H1 (cell line): Measurements from ENCODE around the gene KHSRP. TPM values are rescaled to one million over a fixed set of nuclear protein-coding genes. Genes with fewer than 3 reads are reported as not detected.

Source experiments
- CTCF ChIA-PET: fragments of 300-600 bp; sonication (Branson Sonifier 250); formaldehyde crosslinking; loops from one replicate; lab custom pipeline; 2021; ENCODE audit not compliant: partially characterized antibody; lab: Charles Lee
- POLR2A ChIA-PET: fragments of 300-600 bp; sonication (Branson Sonifier 250); formaldehyde crosslinking; loops from one replicate; lab custom pipeline; 2021; ENCODE audit warnings: inconsistent platforms; ENCODE audit not compliant: partially characterized antibody; lab: Charles Lee
- DNase-seq, 2 experiments: peaks; one replicate each; pipeline versions ENCODE4 v3.0.0 to v3.0.0-alpha.2; 2010 to 2022; ENCODE audit warnings: low spot score in 2 of 2, low read depth in 1 of 2, mixed read lengths in 1 of 2
- FAIRE-seq: peaks from 2 replicates; lab custom pipeline; 2011; peaks lifted over from hg19 to GRCh38; lab: Jason Lieb, UNC
- H2AFZ ChIP-seq: 2 replicates; pipeline ENCODE4 v1.8.1; 2012; ENCODE audit warnings: low read length, inconsistent platforms
- H2AK5ac ChIP-seq: 2 replicates; pipeline ENCODE4 v1.6.1; 2013; ENCODE audit warnings: low read depth, low read length
- H2BK120ac ChIP-seq: replicated peaks from 2 replicates; pipeline ENCODE3; 2013; ENCODE audit warnings: low read depth, low read length, inconsistent platforms
- H2BK12ac ChIP-seq: 2 replicates; pipeline ENCODE4 v1.6.1; 2013; ENCODE audit warnings: low read depth, low read length
- H2BK15ac ChIP-seq: 2 replicates; pipeline ENCODE4 v1.6.1; 2013; ENCODE audit warnings: low read length
- H2BK20ac ChIP-seq: 2 replicates; pipeline ENCODE4 v1.6.1; 2013; ENCODE audit warnings: low read length
- H2BK5ac ChIP-seq: 2 replicates; pipeline ENCODE4 v1.6.1; 2013; ENCODE audit warnings: low read depth, low read length
- H3K14ac ChIP-seq: 2 replicates; pipeline ENCODE4 v1.6.1; 2013; ENCODE audit warnings: inconsistent platforms; ENCODE audit not compliant: insufficient read length
- H3K18ac ChIP-seq: 2 replicates; pipeline ENCODE4 v1.6.1; 2013; ENCODE audit warnings: low read length; ENCODE audit errors: extremely low read depth
- H3K23ac ChIP-seq: 2 replicates; pipeline ENCODE4 v1.6.1; 2013; ENCODE audit warnings: inconsistent platforms; ENCODE audit not compliant: insufficient read length
- H3K23me2 ChIP-seq: 2 replicates; pipeline ENCODE4 v1.6.1; 2013; ENCODE audit warnings: low read depth, low read length
- H3K27ac ChIP-seq: 2 replicates; pipeline ENCODE4 v1.6.1; 2011; ENCODE audit warnings: low read depth, low read length, inconsistent platforms
- H3K27me3 ChIP-seq, 4 experiments: replicated peaks in 1 of 4; 1 replicate in 1 of 4; 2 replicates in 3 of 4; pipeline versions ENCODE4 v1.6.1 to v1.8.1; 2011 to 2013; ENCODE audit warnings: low read length in 3 of 4, mild to moderate bottlenecking in 3 of 4, inconsistent platforms in 2 of 4, mixed read lengths in 2 of 4, moderate library complexity in 1 of 4; ENCODE audit not compliant: control insufficient read depth in 3 of 4, insufficient read depth in 3 of 4; ENCODE audit errors: extremely low read depth in 1 of 4
- H3K36me3 ChIP-seq, 4 experiments: 2 replicates each; pipeline versions ENCODE4 v1.6.1 to v1.8.1; 2011 to 2013; ENCODE audit warnings: mild to moderate bottlenecking in 4 of 4, low read length in 3 of 4, moderate library complexity in 2 of 4, control low read depth in 1 of 4, inconsistent platforms in 1 of 4; ENCODE audit not compliant: insufficient read depth in 4 of 4, control insufficient read depth in 2 of 4
- H3K4ac ChIP-seq: replicated peaks from 2 replicates; pipeline ENCODE3; 2013; ENCODE audit warnings: low read length, low read depth, mixed read lengths, inconsistent platforms; ENCODE audit not compliant: insufficient read length
- H3K4me1 ChIP-seq, 4 experiments: replicated peaks in 1 of 4; 1 replicate in 1 of 4; 2 replicates in 3 of 4; pipeline versions ENCODE4 v1.6.1 to v1.8.1; 2011 to 2013; ENCODE audit warnings: low read length in 3 of 4, inconsistent platforms in 2 of 4, mixed read lengths in 1 of 4; ENCODE audit not compliant: insufficient read depth in 4 of 4, control insufficient read depth in 3 of 4
- H3K4me2 ChIP-seq, 2 experiments: 2 replicates each; pipeline versions ENCODE4 v1.6.1 to v1.8.1; 2011 to 2013; ENCODE audit warnings: low read depth in 2 of 2, low read length in 2 of 2, control low read depth in 1 of 2, inconsistent platforms in 1 of 2, mild to moderate bottlenecking in 1 of 2; ENCODE audit not compliant: insufficient read depth in 1 of 2
- H3K4me3 ChIP-seq, 4 experiments: fragments of 200-600, 300-600 bp in 1 of 4; sonication (generic), shearing (Covaris generic), sonication (Bioruptor Twin) in 1 of 4; 2 replicates each; pipeline versions ENCODE4 v1.5.1 to v1.8.1; 2011 to 2016; ENCODE audit warnings: low read length in 4 of 4, low read depth in 3 of 4, control low read depth in 2 of 4, inconsistent platforms in 2 of 4, mild to moderate bottlenecking in 2 of 4, mixed read lengths in 1 of 4, moderate library complexity in 1 of 4; ENCODE audit not compliant: insufficient read depth in 2 of 4; ENCODE audit errors: extremely low read depth in 1 of 4
- H3K56ac ChIP-seq: replicated peaks from 2 replicates; pipeline ENCODE3; 2013; ENCODE audit warnings: low read depth, mild to moderate bottlenecking, mixed read lengths, low read length, inconsistent platforms; ENCODE audit not compliant: insufficient read length
- H3K79me1 ChIP-seq: 2 replicates; pipeline ENCODE4 v1.6.1; 2013; ENCODE audit warnings: low read depth, low read length, control low read depth
- H3K79me2 ChIP-seq, 2 experiments: 2 replicates each; pipeline versions ENCODE4 v1.6.1 to v1.8.1; 2012 to 2013; ENCODE audit warnings: low read length in 2 of 2, mild to moderate bottlenecking in 2 of 2, inconsistent platforms in 1 of 2; ENCODE audit not compliant: insufficient read depth in 2 of 2, control insufficient read depth in 1 of 2
- H3K9ac ChIP-seq, 4 experiments: replicated peaks in 1 of 4; 1 replicate in 1 of 4; 2 replicates in 3 of 4; pipeline versions ENCODE4 v1.6.1 to v1.8.1; 2011 to 2013; ENCODE audit warnings: low read depth in 3 of 4, low read length in 3 of 4, control low read depth in 2 of 4, mild to moderate bottlenecking in 2 of 4, moderate library complexity in 2 of 4, inconsistent platforms in 1 of 4; ENCODE audit errors: extremely low read depth in 1 of 4
- H3K9me3 ChIP-seq, 2 experiments: 2 replicates each; pipeline versions ENCODE4 v1.6.1 to v1.8.1; 2012 to 2013; ENCODE audit warnings: mild to moderate bottlenecking in 2 of 2, moderate library complexity in 2 of 2, control low read depth in 1 of 2, inconsistent platforms in 1 of 2, low read depth in 1 of 2, low read length in 1 of 2, mixed read lengths in 1 of 2; ENCODE audit not compliant: insufficient read depth in 2 of 2
- H4K20me1 ChIP-seq, 2 experiments: replicated peaks in 1 of 2; 2 replicates each; pipeline versions ENCODE3 to v1.8.1; 2011 to 2013; ENCODE audit warnings: inconsistent platforms in 2 of 2, low read length in 2 of 2, mild to moderate bottlenecking in 1 of 2; ENCODE audit not compliant: insufficient read depth in 2 of 2, control insufficient read depth in 1 of 2
- H4K5ac ChIP-seq: 2 replicates; pipeline ENCODE4 v1.6.1; 2013; ENCODE audit warnings: low read length, low read depth, mixed read lengths, inconsistent platforms; ENCODE audit not compliant: insufficient read length
- H4K8ac ChIP-seq: 2 replicates; pipeline ENCODE4 v1.8.0; 2013; ENCODE audit warnings: mild to moderate bottlenecking, moderate library complexity, low read length, inconsistent platforms; ENCODE audit not compliant: insufficient read depth; ENCODE audit errors: extremely low read depth
- H4K91ac ChIP-seq: replicated peaks from 2 replicates; pipeline ENCODE3; 2013; ENCODE audit warnings: low read length, mixed read lengths, inconsistent platforms; ENCODE audit not compliant: insufficient read length
- CBX5 ChIP-seq: fragments of 300-800, 300-1000 bp; sonication (generic); IDR thresholded peaks from 2 replicates; pipeline ENCODE4 v1.7.1; 2016; ENCODE audit warnings: antibody characterized with exemption, low read length, low read depth
- CHD1 ChIP-seq: IDR thresholded peaks from 2 replicates; pipeline ENCODE4 v1.6.1; 2012; ENCODE audit warnings: low read depth, low read length, improper control_type of control experiment
- EGR1 ChIP-seq: IDR thresholded peaks from 2 replicates; pipeline ENCODE4 v1.6.1; 2011; ENCODE audit warnings: low read depth, low read length, borderline replicate concordance
- HDAC2 ChIP-seq, 2 experiments: fragments of 300-600 bp in 1 of 2; sonication (generic) in 1 of 2; IDR thresholded peaks; 2 replicates each; pipeline ENCODE4 v1.6.1; 2011 to 2012; ENCODE audit warnings: low read depth in 2 of 2, low read length in 2 of 2, mild to moderate bottlenecking in 2 of 2, moderate library complexity in 2 of 2, borderline replicate concordance in 1 of 2, inconsistent platforms in 1 of 2
- KDM5A ChIP-seq: fragments of 200-600 bp; IDR thresholded peaks from 2 replicates; pipeline ENCODE4 v1.7.1; 2012; ENCODE audit warnings: mild to moderate bottlenecking, low read length, inconsistent platforms, mixed read lengths
- SUZ12 ChIP-seq: fragments of 200-600 bp; sonication (generic); IDR thresholded peaks from 2 replicates; pipeline ENCODE4 v1.6.1; 2012; ENCODE audit warnings: mild to moderate bottlenecking, inconsistent platforms, low read length, moderate library complexity, mixed read lengths
- TAF1 ChIP-seq: IDR thresholded peaks from 2 replicates; pipeline ENCODE4 v1.6.1; 2011; ENCODE audit warnings: mild to moderate bottlenecking, low read depth, low read length
- WGBS, 2 experiments: shearing (Covaris generic) in 1 of 2; methylation state at CpG; one replicate each; pipeline versions ENCODE4 v1.1.6 to v1.1.7; 2013 to 2015; ENCODE audit warnings: low lambda C conversion rate in 2 of 2, mixed read lengths in 2 of 2, inconsistent platforms in 1 of 2, low coverage in 1 of 2, missing lambda C conversion rate in 1 of 2; ENCODE audit not compliant: insufficient replicate concordance in 2 of 2, insufficient coverage in 1 of 2, insufficient read length in 1 of 2; ENCODE audit errors: extremely low coverage in 1 of 2, missing lambda C conversion rate in 1 of 2; 5-methylcytosine and 5-hydroxymethylcytosine counted together
- polyA plus RNA-seq, 7 experiments: library from polyadenylated mRNA; depleted of rRNA in 3 of 7; stranded (reverse) in 5 of 7; unstranded in 2 of 7; fragments of >200 nt in 5 of 7; fragments of 200-250 nt in 2 of 7; gene quantifications; 1 replicate in 5 of 7; 2 replicates in 1 of 7; 4 replicates in 1 of 7; pipeline versions ENCODE4 v1.2.1 to v1.2.3, GENCODE V29; 2011 to 2013; ENCODE audit warnings: missing spikeins in 2 of 7, mixed read lengths in 2 of 7
- total RNA-seq: library from RNA; stranded (reverse); fragmentation: NEBNext Ultra II Directional; extraction: Animal tissue kit (Norgen Biotek cat#: 25700); gene quantifications from 2 replicates; pipeline ENCODE4 v1.2.1, GENCODE V29; 2021
- TF ChIP-seq, protein P1 (sequence below): IDR thresholded peaks from 2 replicates; pipeline ENCODE4 v1.6.1; 2012; ENCODE audit warnings: inconsistent platforms

Gene KHSRP
- total and polyA plus RNA-seq, 2 of the 8 experiments (the other 6 are each of a cell fraction or from before 2014, with no cell fraction given): 143 to 573 TPM

DNA sequence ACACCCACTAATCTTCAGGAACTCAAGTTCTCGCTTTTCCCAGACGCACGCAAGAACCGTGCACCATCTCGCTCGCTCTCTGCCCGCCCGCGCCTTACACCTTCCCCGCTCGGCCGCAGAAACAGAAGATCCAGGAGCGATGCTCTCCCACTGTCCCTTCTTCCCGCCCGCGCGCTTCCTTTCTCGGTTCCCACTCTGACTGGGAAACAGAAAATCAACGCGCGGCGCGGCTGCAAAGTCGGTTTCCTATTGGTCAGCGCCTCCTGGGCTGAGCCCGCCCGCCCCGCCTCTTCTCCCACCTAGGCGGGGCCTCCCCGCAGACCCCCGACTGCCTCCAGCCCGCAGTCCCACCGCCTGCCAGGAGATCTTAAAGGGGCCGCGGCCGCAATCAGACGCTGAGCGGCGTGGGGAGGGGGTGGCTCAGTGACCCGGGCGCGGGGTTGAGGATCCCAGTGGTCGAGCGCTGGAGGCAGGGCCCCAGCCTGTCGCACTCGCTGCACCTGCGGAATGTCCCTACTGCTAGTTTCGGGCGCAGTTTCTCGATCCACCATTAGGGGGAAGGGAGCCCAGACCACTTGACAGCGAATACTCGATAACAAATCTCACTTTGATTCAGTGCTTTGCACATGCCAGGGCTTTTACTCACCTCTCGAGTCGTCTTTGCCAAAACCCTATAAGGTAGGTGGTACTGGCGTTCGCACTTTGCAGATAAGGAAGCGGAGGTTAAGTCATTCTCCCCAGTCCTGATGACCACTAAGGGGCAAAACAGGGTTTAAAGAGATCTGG lies 35.7 kb upstream of the KHSRP start:
- Histone ChIP-seq H3K18ac (peak overlapping the region; percentile 71; the same call in 1 of the 2 replicates), H4K91ac (peak overlapping the region; percentile 56), H3K27ac (0 out of 2 replicates have a peak overlapping the region, but pooled peaks have one; percentile 29), H3K4me2 (peak overlapping the region; percentile 63 to 99), H4K8ac (no peak overlapping the region), H2BK20ac (no peak overlapping the region), H3K23me2 (peaks cover 16% of the 10 kb centered on the region), H2BK5ac (peak overlapping the region; percentile 87; the same call in 1 of the 2 replicates), H3K4ac (peak overlapping the region; percentile 4), H3K79me1 (no peaks in the 10 kb centered on the region; the same call in 1 of the 2 replicates), H3K9me3 (no peaks in the 10 kb centered on the region), H3K36me3 (peaks cover 0 to 6% (median under 1%) of the 10 kb centered on the region in 4 experiments; a peak in 3 of 8 replicates), H2BK15ac (peak overlapping the region; percentile 97), H3K4me3 (peak overlapping the region; percentile 60 to 78 (median 66)), H3K23ac (no peak overlapping the region), H2BK120ac (no peak overlapping the region), H2AFZ (peak overlapping the region; percentile 98), H3K9ac (peak overlapping the region in 2 of 4 experiments; percentile 32 to 43; a peak in 4 of 7 replicates), H2AK5ac (no peak overlapping the region), H3K56ac (peak overlapping the region; percentile 18), H3K4me1 (peaks cover 0 to 13% (median 3%) of the 10 kb centered on the region in 4 experiments; a peak in 5 of 7 replicates), H3K79me2 (peaks cover 0 to 5% of the 10 kb centered on the region in 2 experiments; a peak in 2 of 4 replicates), H3K27me3 (no peaks in the 10 kb centered on the region; a peak in 1 of 7 replicates), H4K5ac (no peak overlapping the region), H2BK12ac (peak overlapping the region; percentile 84; the same call in 1 of the 2 replicates), H3K14ac (no peak overlapping the region), H4K20me1 (peaks cover 0 to 3% of the 10 kb centered on the region in 2 experiments)
- peak; percentile 73 for FAIRE-seq
- CTCF ChIA-PET: interaction anchor here (0.6 to 1.8 kb wide), 5 partner anchors 15 to 1512 kb away, joined by 3 to 5 read pairs (median 3); no protein-coding TSS in a partner anchor
- POLR2A ChIA-PET: interaction anchor here (0.7 to 1.1 kb wide), 5 partner anchors 17 to 87 kb away, joined by 3 to 5 read pairs (median 4); partner anchors contain the start of genes KHSRP and TNFSF9
- peak; percentile 86 to 95 for DNase-seq
- 1% methylated on average over 49 of the region's 57 CpGs; no CpG with 5 or more reads in 1 of the 2 experiments for WGBS, 2 experiments
- TF ChIP-seq TAF1: no peak; the same call in 1 of the 2 replicates
- 0 out of 4 replicates have a peak, but pooled peaks of 1 of the 2 experiments have one; percentile 9 for TF ChIP-seq HDAC2 (IDR thresholded peaks at IDR 0.05; ENCODE audit: borderline replicate concordance in 1 of 2, low read depth in 2 of 2, low read length in 2 of 2)
- no peak for TF ChIP-seq KDM5A
- TF ChIP-seq SUZ12: no peak
- TF ChIP-seq CBX5: no peak
- TF ChIP-seq, protein P1, sequence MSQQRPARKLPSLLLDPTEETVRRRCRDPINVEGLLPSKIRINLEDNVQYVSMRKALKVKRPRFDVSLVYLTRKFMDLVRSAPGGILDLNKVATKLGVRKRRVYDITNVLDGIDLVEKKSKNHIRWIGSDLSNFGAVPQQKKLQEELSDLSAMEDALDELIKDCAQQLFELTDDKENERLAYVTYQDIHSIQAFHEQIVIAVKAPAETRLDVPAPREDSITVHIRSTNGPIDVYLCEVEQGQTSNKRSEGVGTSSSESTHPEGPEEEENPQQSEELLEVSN: peak; percentile 69
- no peak for TF ChIP-seq CHD1
- TF ChIP-seq EGR1: no peak
